GM19328 (cell line): ENCODE measurements around the gene PIGT.

Experiments used
- ATAC-seq: cut with Tn5 transposase; IDR thresholded peaks from one replicate; pipeline ENCODE4 v1.9.1; 2021; ENCODE audit warnings: mild to moderate bottlenecking, moderate library complexity; ENCODE audit not compliant: unreplicated experiment

The PIGT gene

GRCh38 chr20:45427236-45428149 is 11.6 kb downstream of the PIGT start:
- ATAC-seq: no peak

GRCh38 chr20:45429618-45430017 is 13.7 kb downstream of the PIGT start:
- ATAC-seq: no peak

GRCh38 chr20:45432294-45432693 is 16.4 kb downstream of the PIGT start:
- ATAC-seq: no peak

GRCh38 chr20:45433316-45433715 is 17.4 kb downstream of the PIGT start:
- no peak for ATAC-seq

GRCh38 chr20:45433976-45434375 is 18.0 kb downstream of the PIGT start:
- no peak for ATAC-seq

- peak; percentile 58 for ATAC-seq
These were observed 21.0 kb downstream of the PIGT start for GRCh38 chr20:45436732-45437485.

- ATAC-seq: no peak
These were observed 24.5 kb downstream of the PIGT start for GRCh38 chr20:45440424-45440823.

GRCh38 chr20:45440891-45441685 is 25.1 kb downstream of the PIGT start:
- no peak for ATAC-seq

GRCh38 chr20:45441746-45442145 is 25.8 kb downstream of the PIGT start:
- ATAC-seq: no peak

- no peak for ATAC-seq
These were observed 28.1 kb downstream of the PIGT start for GRCh38 chr20:45444050-45444449.

GRCh38 chr20:45445805-45446562 is 30.0 kb downstream of the PIGT start:
- ATAC-seq: no peak

- ATAC-seq: no peak
These were observed 32.3 kb downstream of the PIGT start for GRCh38 chr20:45448270-45448669.

- ATAC-seq: no peak
These were observed 33.6 kb downstream of the PIGT start for GRCh38 chr20:45449528-45449927.

GRCh38 chr20:45450097-45450818 is 34.3 kb downstream of the PIGT start:
- ATAC-seq: no peak

GRCh38 chr20:45452238-45452637 is 36.3 kb downstream of the PIGT start:
- ATAC-seq: no peak

GRCh38 chr20:45452772-45453691 is 37.1 kb downstream of the PIGT start:
- no peak for ATAC-seq

GRCh38 chr20:45456632-45457031 is 40.7 kb downstream of the PIGT start:
- no peak for ATAC-seq

- no peak for ATAC-seq
These were observed 43.7 kb downstream of the PIGT start for GRCh38 chr20:45459606-45460005.

GRCh38 chr20:45461225-45461624 is 45.3 kb downstream of the PIGT start:
- ATAC-seq: no peak
